H9 (cell line): ENCODE measurements around the gene MICAL3. TPM values are rescaled to one million over a fixed set of nuclear protein-coding genes. Genes with fewer than 3 reads are reported as not detected.

ENCODE experiments used
- DNase-seq: peaks from one replicate; pipeline ENCODE4 v3.0.0-alpha.2; 2017
- H2AFZ ChIP-seq: one replicate; pipeline ENCODE4 v1.6.1; 2013; ENCODE audit warnings: mild to moderate bottlenecking, low read length, control low read depth, moderate library complexity
- H2AK5ac ChIP-seq: 2 replicates; pipeline ENCODE4 v1.6.1; 2013; ENCODE audit warnings: low read length, control low read depth, mixed read lengths; ENCODE audit not compliant: insufficient read length
- H2BK120ac ChIP-seq: one replicate; pipeline ENCODE4 v1.6.1; 2013; ENCODE audit warnings: low read depth, mild to moderate bottlenecking, low read length, control low read depth, inconsistent platforms; ENCODE audit not compliant: poor library complexity, severe bottlenecking
- H2BK12ac ChIP-seq: 2 replicates; pipeline ENCODE4 v1.6.1; 2013; ENCODE audit warnings: low read length, control low read depth, mixed read lengths, low read depth; ENCODE audit not compliant: insufficient read length
- H2BK15ac ChIP-seq: 2 replicates; pipeline ENCODE4 v1.6.1; 2013; ENCODE audit warnings: low read depth, low read length, control low read depth
- H2BK20ac ChIP-seq: one replicate; pipeline ENCODE4 v1.6.1; 2013; ENCODE audit warnings: low read depth, mild to moderate bottlenecking, low read length, control low read depth, inconsistent platforms; ENCODE audit not compliant: poor library complexity, severe bottlenecking
- H2BK5ac ChIP-seq: 2 replicates; pipeline ENCODE4 v1.6.1; 2013; ENCODE audit warnings: low read length, control low read depth, mixed read lengths; ENCODE audit not compliant: insufficient read length
- H3K14ac ChIP-seq: 2 replicates; pipeline ENCODE4 v1.6.1; 2013; ENCODE audit warnings: low read length, control low read depth; ENCODE audit not compliant: insufficient read depth
- H3K18ac ChIP-seq: 2 replicates; pipeline ENCODE4 v1.6.1; 2013; ENCODE audit warnings: low read depth, mild to moderate bottlenecking, mixed read lengths, low read length, control low read depth; ENCODE audit not compliant: insufficient read length
- H3K23ac ChIP-seq: 2 replicates; pipeline ENCODE4 v1.6.1; 2013; ENCODE audit warnings: low read length, control low read depth, mixed read lengths, low read depth; ENCODE audit not compliant: insufficient read length
- H3K23me2 ChIP-seq: 2 replicates; pipeline ENCODE4 v1.6.1; 2013; ENCODE audit warnings: low read depth, mild to moderate bottlenecking, mixed read lengths, low read length, control low read depth; ENCODE audit not compliant: insufficient read length, poor library complexity, severe bottlenecking
- H3K27ac ChIP-seq: 2 replicates; pipeline ENCODE4 v1.5.1; 2013; ENCODE audit warnings: low read length, control low read depth, mixed read lengths, low read depth; ENCODE audit not compliant: insufficient read length
- H3K27me3 ChIP-seq: 2 replicates; pipeline ENCODE4 v1.6.1; 2013; ENCODE audit warnings: low read length, control low read depth, inconsistent platforms; ENCODE audit not compliant: insufficient read depth
- H3K4ac ChIP-seq: 2 replicates; pipeline ENCODE4 v1.6.1; 2013; ENCODE audit warnings: low read depth, mild to moderate bottlenecking, control low read depth, inconsistent platforms, low read length, moderate library complexity
- H3K4me1 ChIP-seq: 2 replicates; pipeline ENCODE4 v1.6.1; 2013; ENCODE audit warnings: low read length, control low read depth, inconsistent platforms; ENCODE audit not compliant: insufficient read depth
- H3K4me2 ChIP-seq: 2 replicates; pipeline ENCODE4 v1.6.1; 2013; ENCODE audit warnings: low read length, control low read depth, mixed read lengths; ENCODE audit not compliant: insufficient read length, insufficient read depth
- H3K56ac ChIP-seq: 2 replicates; pipeline ENCODE4 v1.6.1; 2013; ENCODE audit warnings: low read depth, mild to moderate bottlenecking, mixed read lengths, low read length, control low read depth; ENCODE audit not compliant: insufficient read length
- H3K79me1 ChIP-seq: 2 replicates; pipeline ENCODE4 v1.6.1; 2013; ENCODE audit warnings: low read depth, mild to moderate bottlenecking, moderate library complexity, low read length, control low read depth, inconsistent platforms; ENCODE audit not compliant: insufficient read depth, poor library complexity, severe bottlenecking
- H3K79me2 ChIP-seq: 2 replicates; pipeline ENCODE4 v1.6.1; 2013; ENCODE audit warnings: low read length, control low read depth, inconsistent platforms; ENCODE audit not compliant: insufficient read depth
- H3K9ac ChIP-seq: 2 replicates; pipeline ENCODE4 v1.6.1; 2013; ENCODE audit warnings: low read length, control low read depth, mixed read lengths; ENCODE audit not compliant: insufficient read length; ENCODE audit errors: extremely low read depth
- H3K9me3 ChIP-seq: one replicate; pipeline ENCODE4 v1.6.1; 2013; ENCODE audit warnings: low read depth, low read length, inconsistent platforms; ENCODE audit not compliant: control insufficient read depth
- H3T11ph ChIP-seq: one replicate; pipeline ENCODE4 v1.6.1; 2013; ENCODE audit warnings: mild to moderate bottlenecking, low read length, control low read depth, inconsistent platforms
- H4K20me1 ChIP-seq: one replicate; pipeline ENCODE4 v1.6.1; 2013; ENCODE audit not compliant: control insufficient read depth, insufficient read length, insufficient read depth
- H4K5ac ChIP-seq: 2 replicates; pipeline ENCODE4 v1.6.1; 2013; ENCODE audit warnings: low read depth, mild to moderate bottlenecking, mixed read lengths, low read length, control low read depth; ENCODE audit not compliant: insufficient read length
- H4K8ac ChIP-seq: replicated peaks from 2 replicates; pipeline ENCODE4 v1.6.1; 2013; ENCODE audit warnings: low read length, control low read depth, mixed read lengths, low read depth; ENCODE audit not compliant: insufficient read length
- H4K91ac ChIP-seq: 2 replicates; pipeline ENCODE4 v1.6.1; 2013; ENCODE audit warnings: low read depth, mild to moderate bottlenecking, moderate library complexity, mixed read lengths, low read length, control low read depth; ENCODE audit not compliant: insufficient read length
- H3K27ac Mint-ChIP-seq, 3 experiments: 2 replicates in 2 of 3; 3 replicates in 1 of 3; pipeline ENCODE4 v1.8.0; 2020 to 2021; ENCODE audit warnings: mixed read lengths in 3 of 3, mild to moderate bottlenecking in 1 of 3, moderate library complexity in 1 of 3
- H3K27me3 Mint-ChIP-seq: 2 replicates; pipeline ENCODE4 v1.8.0; 2021; ENCODE audit warnings: low read depth, mild to moderate bottlenecking, moderate library complexity, mixed read lengths
- H3K36me3 Mint-ChIP-seq, 3 experiments: 2 replicates in 2 of 3; 3 replicates in 1 of 3; pipeline ENCODE4 v1.8.0; 2020 to 2021; ENCODE audit warnings: low read depth in 3 of 3, mixed read lengths in 3 of 3; ENCODE audit not compliant: insufficient read depth in 1 of 3
- H3K4me1 Mint-ChIP-seq, 2 experiments: 2 replicates each; pipeline ENCODE4 v1.8.0; 2020; ENCODE audit warnings: mixed read lengths in 2 of 2
- H3K4me3 Mint-ChIP-seq, 2 experiments: 2 replicates in 1 of 2; 3 replicates in 1 of 2; pipeline ENCODE4 v1.8.0; 2020 to 2021; ENCODE audit warnings: mild to moderate bottlenecking in 2 of 2, mixed read lengths in 2 of 2, moderate library complexity in 1 of 2
- H3K9me3 Mint-ChIP-seq, 2 experiments: 2 replicates in 1 of 2; 3 replicates in 1 of 2; pipeline ENCODE4 v1.8.0; 2020; ENCODE audit warnings: mild to moderate bottlenecking in 2 of 2, mixed read lengths in 2 of 2, moderate library complexity in 1 of 2
- WGBS: extraction: QIAGEN DNeasy Blood & Tissue Kit; methylation state at CpG from one replicate; pipeline ENCODE4 v1.1.7; 2013; ENCODE audit warnings: missing lambda C conversion rate, low lambda C conversion rate, mixed read lengths; ENCODE audit not compliant: insufficient read length; ENCODE audit errors: extremely low coverage; 5-methylcytosine and 5-hydroxymethylcytosine counted together
- total RNA-seq: library from RNA; stranded (reverse); gene quantifications from 2 replicates; pipeline ENCODE4 v1.2.1, GENCODE V29; 2021
- TF ChIP-seq, protein P1 (sequence below): fragments of 200-600 bp; sonication (generic); conservative IDR thresholded peaks from 3 replicates; pipeline ENCODE4 v1.8.0; 2021; ENCODE audit warnings: antibody characterized with exemption, mild to moderate bottlenecking

Gene MICAL3
- total RNA-seq, 1 experiment from 2014 or later = 50.2 TPM

DNA sequence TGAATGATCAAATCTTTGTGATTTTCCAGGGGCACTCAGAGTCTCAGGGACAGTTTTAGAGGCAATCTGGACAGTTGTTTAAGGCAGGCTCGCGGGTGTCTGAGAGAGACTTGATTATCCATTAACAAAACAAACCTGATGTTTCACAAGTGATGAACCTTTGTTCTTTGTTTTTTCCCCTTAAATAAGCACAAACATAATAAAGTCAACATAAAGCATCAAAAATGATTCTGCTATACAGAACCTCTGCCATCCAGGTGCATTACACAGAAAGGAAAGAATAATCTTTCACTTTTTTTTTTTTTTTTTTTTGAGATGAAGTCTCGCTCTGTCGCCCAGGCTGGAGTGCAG lies 263.2 kb downstream of the MICAL3 start:
- Mint-ChIP-seq H3K36me3 (no peaks in the 10 kb centered on the region; a peak in 1 of 7 replicates), H3K27ac (no peak overlapping the region)

More for the DNA sequence above, 263.2 kb downstream of the MICAL3 start:
- Histone ChIP-seq H2AFZ (no peak overlapping the region), H4K8ac (no peak overlapping the region), H3K23ac (no peak overlapping the region), H3K23me2 (no peaks in the 10 kb centered on the region), H2BK20ac (no peak overlapping the region), H3K56ac (no peak overlapping the region), H2BK120ac (no peak overlapping the region), H3K4me2 (no peak overlapping the region), H3K18ac (no peak overlapping the region), H4K5ac (no peak overlapping the region), H3K79me1 (peaks cover 5% of the 10 kb centered on the region), H3K4ac (no peak overlapping the region), H2BK5ac (no peak overlapping the region), H3K27ac (no peak overlapping the region), H2BK15ac (no peak overlapping the region), H2BK12ac (no peak overlapping the region), H3K4me1 (no peaks in the 10 kb centered on the region), H3K27me3 (no peaks in the 10 kb centered on the region), H4K91ac (no peak overlapping the region), H3K79me2 (no peaks in the 10 kb centered on the region; the same call in 1 of the 2 replicates), H2AK5ac (no peak overlapping the region), H4K20me1 (no peaks in the 10 kb centered on the region), H3K14ac (no peak overlapping the region), H3K9ac (no peak overlapping the region), H3K9me3 (no peaks in the 10 kb centered on the region), H3T11ph (no peak overlapping the region)
- Mint-ChIP-seq H3K4me3 (no peak overlapping the region), H3K27me3 (no peaks in the 10 kb centered on the region; the same call in 1 of the 2 replicates), H3K9me3 (no peaks in the 10 kb centered on the region), H3K4me1 (peaks cover 12% of the 10 kb centered on the region in 2 experiments)
- DNase-seq = no peak
- WGBS = no CpG with 5 or more reads among the region's 4 CpGs
- TF ChIP-seq, protein P1, sequence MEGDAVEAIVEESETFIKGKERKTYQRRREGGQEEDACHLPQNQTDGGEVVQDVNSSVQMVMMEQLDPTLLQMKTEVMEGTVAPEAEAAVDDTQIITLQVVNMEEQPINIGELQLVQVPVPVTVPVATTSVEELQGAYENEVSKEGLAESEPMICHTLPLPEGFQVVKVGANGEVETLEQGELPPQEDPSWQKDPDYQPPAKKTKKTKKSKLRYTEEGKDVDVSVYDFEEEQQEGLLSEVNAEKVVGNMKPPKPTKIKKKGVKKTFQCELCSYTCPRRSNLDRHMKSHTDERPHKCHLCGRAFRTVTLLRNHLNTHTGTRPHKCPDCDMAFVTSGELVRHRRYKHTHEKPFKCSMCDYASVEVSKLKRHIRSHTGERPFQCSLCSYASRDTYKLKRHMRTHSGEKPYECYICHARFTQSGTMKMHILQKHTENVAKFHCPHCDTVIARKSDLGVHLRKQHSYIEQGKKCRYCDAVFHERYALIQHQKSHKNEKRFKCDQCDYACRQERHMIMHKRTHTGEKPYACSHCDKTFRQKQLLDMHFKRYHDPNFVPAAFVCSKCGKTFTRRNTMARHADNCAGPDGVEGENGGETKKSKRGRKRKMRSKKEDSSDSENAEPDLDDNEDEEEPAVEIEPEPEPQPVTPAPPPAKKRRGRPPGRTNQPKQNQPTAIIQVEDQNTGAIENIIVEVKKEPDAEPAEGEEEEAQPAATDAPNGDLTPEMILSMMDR = no peak
